Lower leg skin (tissue), 4 donors: Measurements from ENCODE around the gene FOS. TPM values are rescaled to one million over a fixed set of nuclear protein-coding genes. Genes with fewer than 3 reads are reported as not detected.
"Not testable (repeated sequence)": the region's sequence is repeated elsewhere in the genome, so short reads cannot be mapped to it uniquely, and the experiment has no call there.

Experiments used
- DNase-seq, 2 donors: peaks; one replicate each; pipeline ENCODE4 v3.0.0-alpha.2; 2019; ENCODE audit warnings: low spot score in 2 of 2
- H3K4me3 ChIP-seq: fragments of 200-600 bp; sonication (generic); 2 replicates; pipeline ENCODE4 v1.5.1; 2017; ENCODE audit warnings: mild to moderate bottlenecking, low read depth; ENCODE audit not compliant: poor library complexity, severe bottlenecking
- CTCF ChIP-seq, 3 donors: fragments of 450-650 bp; IDR thresholded peaks; one replicate each; pipeline ENCODE4 v1.5.1; 2016; ENCODE audit warnings: antibody characterized with exemption in 3 of 3, mild to moderate bottlenecking in 3 of 3, moderate library complexity in 2 of 3
- POLR2A ChIP-seq, 2 donors: fragments of 450-650 bp; IDR thresholded peaks; one replicate each; pipeline ENCODE4 v1.6.1; 2016 to 2017; ENCODE audit warnings: antibody characterized with exemption in 2 of 2, mild to moderate bottlenecking in 1 of 2, moderate library complexity in 1 of 2
- WGBS, 2 donors: methylation state at CpG; one replicate each; pipeline ENCODE4 v1.1.5; 2018; 5-methylcytosine and 5-hydroxymethylcytosine counted together
- intact Hi-C: fragments of 100-400 bp; cut with DNase I; formaldehyde crosslinking; loops from one replicate; pipeline ENCODE4 v1.15.0; 2023; ENCODE audit warnings: low total_unique reads
- total RNA-seq, 4 donors: library from RNA; depleted of rRNA; stranded (reverse); fragments of >200 nt; gene quantifications; one replicate each; pipeline ENCODE4 v1.1.0, GENCODE V29; 2016

The FOS gene
- total RNA-seq, 4 donors from 2014 or later, result 154 to 448 (median 330) TPM

- DNase-seq, result no peak
- intact Hi-C loops, result loop anchor here (10.0 kb wide), 1 partner anchor 62 kb away; no protein-coding TSS in a partner anchor
Observed at GRCh38 chr14:75232597-75232996, 46.0 kb upstream of the FOS start.

GRCh38 chr14:75234173-75235115 lies 44.2 kb upstream of the FOS start:
- intact Hi-C loops, result loop anchor here (10.0 kb wide), 1 partner anchor 60 kb away; no protein-coding TSS in a partner anchor
- 80 to 83% methylated on average over 19 of the region's 19 CpGs for WGBS, 2 donors
- DNase-seq, result no peak
- TF ChIP-seq POLR2A (IDR thresholded peaks at IDR 0.05), result no peak
- TF ChIP-seq CTCF (IDR thresholded peaks at IDR 0.05), result no peak
- H3K4me3 ChIP-seq, result no peak overlapping the region

More at GRCh38 chr14:75232597-75232996, 46.0 kb upstream of the FOS start:
- TF ChIP-seq POLR2A (IDR thresholded peaks at IDR 0.05) (no peak), CTCF (IDR thresholded peaks at IDR 0.05) (no peak)
- no peak overlapping the region for H3K4me3 ChIP-seq
- 81 to 91% methylated on average over 2 of the region's 2 CpGs for WGBS, 2 donors

- not testable (repeated sequence) for H3K4me3 ChIP-seq, DNase-seq
- WGBS, 2 donors, result 84 to 90% methylated on average over 7 of the region's 7 CpGs
- intact Hi-C loops, result loop anchor here (10.0 kb wide), 1 partner anchor 60 kb away; no protein-coding TSS in a partner anchor
Observed at GRCh38 chr14:75235198-75235597, 43.4 kb upstream of the FOS start.

- intact Hi-C loops, result loop anchor here (10.0 kb wide), 1 partner anchor 58 kb away; no protein-coding TSS in a partner anchor
- 90 to 95% methylated on average over 6 of the region's 6 CpGs for WGBS, 2 donors
- no peak for DNase-seq
- TF ChIP-seq POLR2A (IDR thresholded peaks at IDR 0.05) (no peak), CTCF (IDR thresholded peaks at IDR 0.05) (no peak)
- no peak overlapping the region for H3K4me3 ChIP-seq
Observed at GRCh38 chr14:75236467-75236866, 42.2 kb upstream of the FOS start.

- no peak overlapping the region for H3K4me3 ChIP-seq
- WGBS, 2 donors, result 55 to 64% methylated on average over 9 of the region's 9 CpGs
- DNase-seq, result no peak
- intact Hi-C loops, result loop anchor here (10.0 kb wide), 1 partner anchor 58 kb away; no protein-coding TSS in a partner anchor
- TF ChIP-seq CTCF (IDR thresholded peaks at IDR 0.05) (no peak), POLR2A (IDR thresholded peaks at IDR 0.05) (no peak)
Observed at GRCh38 chr14:75236901-75237419, 41.7 kb upstream of the FOS start.
